HG03342 (cell line): ENCODE results near the gene ABR.
"Not testable (repeated sequence)": the region's sequence is repeated elsewhere in the genome, so short reads cannot be mapped to it uniquely, and the experiment has no call there.

ENCODE experiments used
- ATAC-seq: cut with Tn5 transposase; IDR thresholded peaks from one replicate; pipeline ENCODE4 v1.9.1; 2021; ENCODE audit warnings: mild to moderate bottlenecking, moderate library complexity; ENCODE audit not compliant: unreplicated experiment

The ABR gene

DNA sequence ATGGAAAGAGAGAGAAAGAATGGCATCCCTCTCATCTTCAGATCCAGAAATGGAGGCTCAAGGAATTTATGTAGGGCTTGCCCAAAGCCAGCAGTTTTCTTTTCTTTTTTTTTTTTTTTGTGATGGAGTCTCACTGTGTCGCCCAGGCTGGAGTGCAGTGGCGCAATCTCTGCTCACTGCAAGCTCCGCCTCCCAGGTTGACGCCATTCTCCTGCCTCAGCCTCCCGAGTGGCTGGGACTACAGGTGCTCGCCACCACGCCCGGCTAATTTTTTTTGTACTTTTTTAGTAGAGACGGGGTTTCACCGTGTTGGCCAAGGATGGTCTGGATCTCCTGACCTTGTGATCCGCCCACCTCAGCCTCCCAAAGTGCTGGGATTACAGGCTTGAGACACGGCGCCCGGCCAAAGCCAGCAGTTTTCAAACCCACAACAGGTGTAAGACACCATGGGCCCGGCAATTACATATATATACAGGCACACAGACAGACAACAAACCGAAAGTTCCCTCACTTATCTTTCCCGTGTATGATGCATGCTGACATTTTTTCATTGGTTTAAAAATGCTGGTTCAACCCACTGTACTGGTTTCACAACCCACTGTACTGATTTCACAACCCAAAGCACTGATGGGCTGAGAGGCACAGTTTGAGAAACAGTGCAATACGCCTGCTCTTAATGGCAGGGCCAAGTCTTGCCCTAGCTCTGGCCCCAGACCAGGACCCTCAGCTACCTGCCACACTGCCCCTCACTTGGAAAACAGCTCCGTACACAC is 81.6 kb downstream of the ABR start:
- not testable (repeated sequence) for ATAC-seq

GRCh38 chr17:1096215-1096614 is 83.6 kb downstream of the ABR start:
- ATAC-seq, result no peak

GRCh38 chr17:1095853-1096173 is 84.0 kb downstream of the ABR start:
- no peak for ATAC-seq

GRCh38 chr17:1095090-1095852 is 84.5 kb downstream of the ABR start:
- ATAC-seq, result no peak

GRCh38 chr17:1094591-1094990 is 85.2 kb downstream of the ABR start:
- ATAC-seq, result no peak

DNA sequence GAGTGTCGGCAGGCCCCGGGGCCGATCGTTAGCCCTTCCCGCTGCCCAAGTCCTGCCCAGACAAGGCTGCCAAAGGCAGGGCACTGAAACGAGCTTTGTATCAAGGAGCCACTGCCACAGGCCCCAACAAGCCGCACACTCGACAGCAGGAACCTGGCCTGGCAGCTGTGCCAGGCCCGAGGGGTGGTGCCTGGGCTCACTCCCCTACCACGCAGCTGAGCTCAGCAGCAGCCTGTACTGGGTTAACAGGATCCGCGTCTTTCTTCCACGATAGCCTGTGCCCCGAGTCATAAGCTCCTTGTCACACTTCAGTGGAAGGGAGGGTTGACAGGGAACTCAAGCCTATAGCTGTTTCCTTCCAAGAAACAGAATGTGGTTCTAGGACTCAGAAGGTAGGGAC is 87.9 kb downstream of the ABR start:
- no peak for ATAC-seq

DNA sequence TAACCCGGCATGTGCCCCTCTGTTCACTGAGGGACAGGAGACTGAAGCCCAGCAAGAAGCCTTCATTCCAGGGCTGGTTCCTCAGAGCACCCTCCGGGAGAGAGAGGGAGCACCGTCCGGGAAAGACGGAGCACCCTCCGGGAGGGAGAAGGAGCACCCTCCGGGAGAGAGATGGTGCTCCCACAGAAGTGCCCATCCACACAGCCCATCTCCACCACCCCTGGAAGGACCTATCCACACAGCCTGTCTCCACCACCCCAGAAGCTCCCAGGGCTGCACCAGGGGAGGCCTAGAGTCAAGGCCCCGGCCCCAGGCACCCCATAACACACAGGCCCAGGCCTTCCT is 88.6 kb downstream of the ABR start:
- ATAC-seq, result no peak

GRCh38 chr17:1090465-1091189 is 89.2 kb downstream of the ABR start:
- no peak for ATAC-seq

DNA sequence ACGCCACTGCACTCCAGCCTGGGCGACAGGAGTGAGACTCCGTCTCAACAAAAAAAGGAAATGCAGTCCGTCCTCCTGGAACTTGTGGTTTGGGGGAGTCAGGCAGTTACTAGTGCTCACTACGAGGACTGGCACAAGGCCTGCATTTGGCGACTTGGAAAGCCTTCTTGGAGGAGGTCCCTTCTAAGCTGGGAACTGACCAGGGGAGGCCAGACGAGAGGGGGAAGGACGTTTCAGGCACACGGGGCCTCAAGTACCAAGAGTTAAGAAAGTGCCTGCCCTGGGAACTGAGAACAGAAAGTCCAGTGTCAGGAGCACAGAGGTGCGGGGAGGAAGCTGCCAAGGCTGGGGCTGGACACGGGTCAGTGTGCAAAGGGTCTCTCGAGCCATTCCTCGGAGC is 89.9 kb downstream of the ABR start:
- no peak for ATAC-seq

DNA sequence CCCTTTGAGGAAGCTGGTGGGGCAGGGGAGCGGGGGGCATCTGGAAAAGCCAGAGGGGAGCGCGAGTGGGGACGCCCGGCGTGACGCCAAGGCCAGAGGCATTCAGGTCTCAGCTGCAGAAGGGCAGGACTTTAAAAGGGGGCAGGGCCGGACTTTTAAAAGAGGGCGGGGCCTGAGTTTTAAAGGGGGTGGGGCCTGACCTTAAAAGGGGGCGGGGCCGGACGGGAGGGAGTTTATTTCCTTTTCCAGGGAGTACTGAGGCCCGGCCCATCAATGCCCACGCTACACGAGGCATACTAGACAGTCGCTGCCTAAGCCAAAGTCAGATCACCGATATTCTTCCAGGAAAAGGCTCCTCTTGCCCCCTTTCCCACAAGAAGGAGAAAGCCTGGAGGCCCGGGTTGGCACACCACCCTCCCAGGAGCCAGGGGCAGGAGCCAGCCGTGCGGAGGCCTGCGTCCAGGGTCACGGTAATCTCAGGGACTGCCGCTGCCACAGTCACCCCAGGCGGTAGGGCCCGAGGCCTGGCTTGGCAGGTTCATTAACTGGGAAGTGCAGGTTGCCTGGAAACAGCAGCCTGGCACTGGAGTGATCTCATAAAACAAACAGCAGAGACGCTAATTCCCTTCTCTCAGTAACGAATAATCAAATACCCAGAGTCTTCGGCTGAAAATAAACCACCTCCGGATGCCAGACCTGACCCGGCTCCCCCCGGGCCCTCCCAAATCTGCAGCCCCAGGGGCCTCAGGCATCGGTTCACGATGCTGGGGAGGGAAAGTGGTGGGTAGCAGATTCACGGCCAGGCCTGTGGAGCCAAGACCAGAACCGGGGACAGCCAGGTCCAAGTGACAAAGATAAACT is 92.2 kb downstream of the ABR start:
- ATAC-seq, result no peak

GRCh38 chr17:1083451-1084187 is 96.2 kb downstream of the ABR start:
- ATAC-seq, result no peak

DNA sequence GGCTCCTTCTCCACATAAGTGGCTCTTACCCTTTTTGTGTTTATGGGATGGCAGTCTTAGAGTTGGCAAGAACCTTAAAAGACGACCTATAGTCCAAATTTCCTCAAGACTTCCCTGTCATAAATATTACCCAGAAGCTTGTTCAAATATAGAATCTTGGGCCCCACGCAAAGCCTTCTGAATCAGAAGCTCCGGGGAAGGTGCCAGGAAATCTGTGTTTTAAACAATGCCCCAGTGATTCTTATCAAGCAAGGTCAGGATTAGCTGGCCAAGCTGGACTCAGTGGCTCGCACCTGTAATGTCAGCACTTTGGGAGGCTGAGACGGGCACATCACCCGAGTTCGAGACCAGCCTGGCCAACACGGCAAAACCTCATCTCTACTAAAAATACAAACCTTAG is 97.2 kb downstream of the ABR start:
- no peak for ATAC-seq

GRCh38 chr17:1078831-1079561 is 100.8 kb downstream of the ABR start:
- no peak for ATAC-seq

- no peak for ATAC-seq
Observed at GRCh38 chr17:1077986-1078711, 101.6 kb downstream of the ABR start.

DNA sequence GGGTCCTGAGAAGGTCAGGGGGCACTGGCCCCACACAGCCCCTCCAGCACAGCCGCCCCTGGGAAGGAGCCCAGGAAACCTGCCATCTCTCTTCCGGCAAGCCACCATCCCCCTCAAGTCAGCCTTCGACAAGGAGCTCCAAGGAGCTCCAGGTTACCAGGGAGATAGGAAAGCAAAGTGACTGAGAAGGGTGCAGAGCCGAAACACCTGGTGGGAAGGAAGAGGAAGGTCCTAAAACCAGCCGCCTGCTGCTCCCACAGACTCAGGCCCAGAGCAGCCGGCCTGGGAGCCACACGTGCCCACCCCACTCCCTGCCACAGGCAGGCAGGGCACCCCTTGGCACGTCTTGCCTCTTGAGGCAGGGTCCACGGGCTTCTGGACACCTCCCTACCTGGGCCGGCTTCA is 102.2 kb downstream of the ABR start:
- ATAC-seq, result no peak

DNA sequence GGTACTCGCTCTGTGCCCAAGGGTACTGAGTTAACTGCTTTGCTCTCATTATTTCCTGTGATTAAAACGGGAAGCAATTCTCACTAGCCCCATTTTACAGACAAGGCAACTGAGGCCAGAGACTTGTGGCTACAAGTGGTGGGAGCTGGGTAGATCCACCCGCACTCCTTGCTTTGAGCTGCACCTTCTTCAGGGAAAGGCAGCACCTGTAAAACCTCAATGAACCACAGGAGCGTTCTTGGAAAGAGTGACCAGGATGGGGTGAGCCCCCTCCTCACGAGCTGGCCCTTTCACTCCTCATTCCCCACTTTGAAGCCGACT is 102.8 kb downstream of the ABR start:
- ATAC-seq, result no peak

GRCh38 chr17:1076299-1076981 is 103.3 kb downstream of the ABR start:
- no peak for ATAC-seq

GRCh38 chr17:1074886-1075605 is 104.7 kb downstream of the ABR start:
- no peak for ATAC-seq
